Measurements from ENCODE around the gene LGR4. TPM values are rescaled to one million over a fixed set of nuclear protein-coding genes. Genes with fewer than 3 reads are reported as not detected.

Gene LGR4
- total and polyA plus RNA-seq, 2 of the 13 experiments (the other 11 are each of a cell fraction or from before 2014, with no cell fraction given) = 42.1 to 68.7 TPM

- Histone ChIP-seq H4K20me1 (ENCODE audit: insufficient read depth, low read length) (no peaks in the 10 kb centered on the region; the same call in 1 of the 2 replicates), H3K4me1 (ENCODE audit: insufficient read depth, low read length) (peaks cover 55% of the 10 kb centered on the region), H3K27me3 (ENCODE audit: control insufficient read depth in 1 of 2, insufficient read depth in 2 of 2, low read length in 2 of 2) (no peaks in the 10 kb centered on the region; a peak in 1 of 5 replicates), H2AFZ (ENCODE audit: low read length) (peak within 1 kb of the TSS; percentile 80), H3K9me3 (ENCODE audit: low read length) (no peaks in the 10 kb centered on the region), H3K9ac (ENCODE audit: insufficient read depth, low read depth, low read length) (peak within 1 kb of the TSS; percentile 80), H3K4me2 (ENCODE audit: low read depth, low read length) (peak within 1 kb of the TSS; percentile 96), H3K79me2 (ENCODE audit: insufficient read depth, low read length) (peaks cover 13% of the 10 kb centered on the region), H3K4me3 (replicated peaks in 1 of 3; ENCODE audit: insufficient read depth in 1 of 3, low read depth in 2 of 3, low read length in 3 of 3) (peak within 1 kb of the TSS; percentile 59 to 88 (median 66)), H3K27ac (ENCODE audit: extremely low read length, insufficient read depth, low read length) (peak within 1 kb of the TSS; percentile 76), H3K36me3 (replicated peaks in 1 of 2; ENCODE audit: control insufficient read depth in 1 of 2, insufficient read depth in 2 of 2, low read length in 2 of 2) (peaks cover 2 to 6% of the 10 kb centered on the region in 2 experiments; a peak in 4 of 5 replicates)
- CTCF ChIA-PET (ENCODE audit: low intra/inter-chr PET ratio, low total read pairs) = no interaction called here
- intact Hi-C loops (cut with micrococcal nuclease; ENCODE audit: unreplicated experiment) (loop anchor here (1.0 to 5.0 kb wide), 3 partner anchors 41 to 179 kb away; no protein-coding TSS in a partner anchor), in situ Hi-C loops (cut with HindIII; ENCODE audit: extremely low pct_ligation_motif_present, low pct_unique_long_range_greater_than_20kb) (loop anchor here (5.0 kb wide), 1 partner anchor 181 kb away; no protein-coding TSS in a partner anchor)
- POLR2A ChIA-PET = interaction anchor here (1.0 to 2.6 kb wide), 5 partner anchors 11 to 110 kb away, joined by 3 to 14 read pairs (median 12); partner anchors contain the start of gene LGR4
- FAIRE-seq = no peak
- peak; percentile 87 for DNase-seq (ENCODE audit: low spot score)
- peak; percentile 96 for ATAC-seq
- no TSS peak for BruUV-seq (replicated peaks)
- 4% methylated on average over 15 of the region's 57 CpGs for WGBS (ENCODE audit: low lambda C conversion rate)
- TF ChIP-seq ZNF614 (CRISPR knock-in tag; IDR thresholded peaks at IDR 0.05; ENCODE audit: borderline replicate concordance) (peak; percentile 88), FOXK2 (IDR thresholded peaks at IDR 0.05) (no peak), U2AF2 (IDR thresholded peaks at IDR 0.05; ENCODE audit: low read depth, low read length) (peak; percentile 95), ZNF607 (CRISPR knock-in tag; IDR thresholded peaks at IDR 0.05; ENCODE audit: borderline replicate concordance) (peak; percentile 69; the same call in 1 of the 2 replicates), NR1H2 (CRISPR knock-in tag; IDR thresholded peaks at IDR 0.05; ENCODE audit: borderline replicate concordance, low read depth) (no peak), ZNF180 (CRISPR knock-in tag; IDR thresholded peaks at IDR 0.05; ENCODE audit: borderline replicate concordance, low read depth) (no peak), RARA (CRISPR knock-in tag; IDR thresholded peaks at IDR 0.05) (peak; percentile 49), ZNF713 (CRISPR knock-in tag; IDR thresholded peaks at IDR 0.05) (no peak), SALL1 (CRISPR knock-in tag; IDR thresholded peaks at IDR 0.05) (peak; percentile 94), ZNF142 (CRISPR knock-in tag; IDR thresholded peaks at IDR 0.05) (peak; percentile 82; the same call in 1 of the 2 replicates), ELF3 (CRISPR knock-in tag; IDR thresholded peaks at IDR 0.05) (0 out of 2 replicates have a peak, but pooled peaks have one; percentile 54), ZBTB33 (CRISPR knock-in tag; IDR thresholded peaks at IDR 0.05) (no peak; the same call in 1 of the 2 replicates), ZSCAN31 (CRISPR knock-in tag; IDR thresholded peaks at IDR 0.05; ENCODE audit: low read depth) (peak; percentile 78), CBX2 (IDR thresholded peaks at IDR 0.05; ENCODE audit: low read depth, low read length) (no peak), CBX2 (CRISPR knock-in tag; IDR thresholded peaks at IDR 0.05; ENCODE audit: low read depth) (no peak), EZH2 (conservative IDR thresholded peaks at IDR 0.05; ENCODE audit: low read depth, low read length) (no peak), ZFP36L1 (CRISPR knock-in tag; IDR thresholded peaks at IDR 0.05) (peak; percentile 87)
Observed at GRCh38 chr11:27362749-27363575, 109.6 kb downstream of the LGR4 start, which contains the start of gene CCDC34. TSS of gene CCDC34 (minus strand) at chr11:27363215. CDS start at chr11:27363194, 21 bp downstream.

All from HepG2 (cell line).